NCI-H748 (cell line): ENCODE measurements around the gene CACNA1F.

Experiments used
- DNase-seq: peaks from one replicate; lab custom pipeline; 2025; ENCODE audit not compliant: unreplicated experiment; lab: John Stamatoyannopoulos, UW

CACNA1F gene

DNA sequence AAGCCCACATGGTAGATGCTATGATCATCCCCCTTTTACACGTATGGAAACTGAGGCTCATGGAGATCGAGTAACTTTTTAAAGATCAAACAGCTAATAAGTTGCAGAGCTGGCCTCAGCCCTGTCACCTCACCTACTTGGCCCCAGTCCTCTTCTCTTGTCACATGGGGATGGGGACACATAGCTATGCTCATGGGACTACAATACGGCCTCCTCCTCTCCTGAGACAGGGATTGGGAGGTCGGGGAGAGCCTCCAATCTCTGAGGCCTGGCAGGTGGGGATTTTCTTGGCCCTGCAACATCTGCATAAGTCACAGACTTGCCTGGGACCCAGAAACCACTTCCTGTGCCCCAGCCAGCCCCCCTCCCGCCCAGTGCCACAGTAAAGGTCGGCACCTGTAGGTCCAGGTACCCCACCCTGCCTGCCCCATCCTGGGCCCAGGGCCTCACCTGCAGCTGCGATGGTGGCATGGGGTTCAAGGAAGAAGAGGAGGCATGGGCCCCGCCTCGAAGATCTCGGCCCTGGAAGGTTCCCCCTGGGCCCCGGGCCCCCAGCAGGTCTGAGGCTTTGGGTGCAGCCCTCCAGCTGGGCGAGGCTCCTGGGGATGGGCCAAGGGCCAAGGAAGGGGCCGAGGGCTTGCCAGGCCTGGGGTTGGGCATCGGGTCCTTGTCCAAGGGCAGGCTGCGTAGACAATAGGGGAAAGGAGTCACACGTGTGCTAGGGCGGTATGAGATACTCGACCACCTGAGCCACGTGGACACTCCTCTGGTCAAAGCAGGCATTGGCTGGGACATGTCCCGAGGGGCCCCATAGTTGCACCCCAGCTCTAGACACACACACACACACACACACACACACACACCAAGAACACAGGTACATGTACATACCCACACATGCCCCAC, 25.0 kb upstream of the CACNA1F start:
- DNase-seq, result no peak

DNA sequence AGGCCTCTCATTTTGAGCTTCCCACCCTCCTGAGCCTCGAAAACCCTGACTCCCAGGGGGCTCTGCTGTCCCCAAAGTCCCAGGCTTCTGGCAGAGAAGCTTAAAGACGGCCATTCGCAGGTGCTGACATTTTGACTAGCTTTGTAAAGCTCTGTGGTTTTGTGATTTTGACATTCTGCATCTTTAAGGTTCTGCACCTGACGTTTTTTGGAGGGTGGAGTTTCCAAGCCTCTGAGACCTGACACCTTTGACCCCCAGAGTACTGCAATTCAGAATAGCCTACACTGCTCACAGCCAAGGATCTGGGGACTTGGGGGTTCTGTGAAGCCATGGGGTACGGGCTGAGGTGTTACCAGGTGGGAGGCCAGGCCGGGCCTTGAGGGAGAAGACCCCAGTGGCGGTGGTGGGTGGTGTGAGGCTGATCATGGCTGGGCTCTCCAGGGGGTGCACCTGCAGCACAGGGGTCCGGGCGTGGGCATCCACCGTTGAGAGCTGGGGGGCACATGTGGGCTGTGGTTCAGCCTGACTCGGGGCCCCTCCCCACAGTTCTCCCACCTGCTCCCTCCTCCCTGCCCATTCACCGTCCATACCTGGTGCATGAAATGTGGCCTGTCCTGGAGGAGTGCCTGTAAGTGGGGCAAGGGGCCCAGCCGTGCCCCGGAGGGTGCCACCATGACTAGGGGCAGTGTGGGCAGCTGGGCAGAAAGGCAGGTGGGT, 24.1 kb upstream of the CACNA1F start:
- DNase-seq, result no peak

- DNase-seq, result no peak
These were observed 23.3 kb upstream of the CACNA1F start for GRCh38 chrX:49256268-49256995.

- DNase-seq, result no peak
These were observed 21.5 kb upstream of the CACNA1F start for GRCh38 chrX:49254639-49255038.

GRCh38 chrX:49251325-49251724, 18.2 kb upstream of the CACNA1F start:
- DNase-seq, result no peak

DNA sequence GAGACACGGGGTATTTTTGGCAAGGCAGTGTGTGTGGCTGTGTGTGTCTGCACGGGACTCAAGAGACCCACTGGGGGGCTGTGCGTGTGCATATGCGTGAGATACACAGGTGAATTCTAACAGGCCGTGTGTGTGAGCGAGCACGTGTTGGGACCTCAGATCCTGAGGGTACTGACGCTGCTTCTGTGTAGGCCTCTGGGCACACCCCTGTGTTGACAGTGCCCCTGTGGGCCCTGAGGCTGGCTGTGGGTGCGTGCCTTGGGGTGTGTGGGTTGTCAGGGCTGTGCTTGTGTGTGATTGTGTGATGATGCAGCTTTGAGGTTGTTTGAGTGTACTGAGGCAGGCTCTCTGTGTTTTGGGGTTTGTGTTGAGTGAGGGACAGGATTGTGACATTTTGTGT, 17.4 kb upstream of the CACNA1F start:
- no peak for DNase-seq

DNA sequence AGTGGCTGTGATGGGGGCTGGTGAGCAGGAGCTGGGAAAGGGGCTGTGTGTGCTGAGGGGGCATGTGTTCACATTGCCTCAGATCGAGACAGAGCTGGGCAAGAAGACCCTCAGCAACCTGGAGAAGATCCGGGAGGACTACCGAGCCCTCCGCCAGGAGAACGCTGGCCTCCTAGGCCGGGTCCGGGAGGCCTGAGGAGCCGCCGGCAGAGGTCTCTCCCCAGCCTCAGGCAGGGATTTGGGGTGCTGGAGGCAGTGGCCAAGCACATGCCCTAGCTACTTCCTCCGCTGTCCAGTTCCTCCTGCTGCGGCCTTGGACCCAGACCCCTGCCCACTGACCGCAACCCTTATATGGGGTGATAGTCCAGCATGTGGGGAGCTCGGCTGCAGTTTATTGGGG, 16.9 kb upstream of the CACNA1F start:
- no peak for DNase-seq

DNA sequence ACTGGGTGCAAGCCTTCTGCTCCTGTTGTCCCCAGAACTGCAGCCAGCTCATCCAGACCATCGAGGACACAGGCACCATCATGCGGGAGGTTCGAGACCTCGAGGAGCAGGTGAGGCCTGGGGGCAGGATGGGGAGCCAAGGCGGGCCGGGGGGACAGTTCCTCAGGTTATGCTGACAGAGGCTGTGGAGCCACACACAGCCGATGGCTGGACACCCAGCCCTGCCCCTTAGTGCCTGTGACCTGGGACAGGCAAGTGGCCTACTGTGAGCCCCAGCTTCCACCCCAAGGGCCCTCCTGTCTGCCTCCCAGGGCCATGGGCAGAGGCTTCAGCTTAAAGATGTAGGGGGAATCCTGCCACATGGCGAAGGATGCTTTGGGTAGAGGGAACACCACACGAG, 16.5 kb upstream of the CACNA1F start:
- DNase-seq, result no peak

DNA sequence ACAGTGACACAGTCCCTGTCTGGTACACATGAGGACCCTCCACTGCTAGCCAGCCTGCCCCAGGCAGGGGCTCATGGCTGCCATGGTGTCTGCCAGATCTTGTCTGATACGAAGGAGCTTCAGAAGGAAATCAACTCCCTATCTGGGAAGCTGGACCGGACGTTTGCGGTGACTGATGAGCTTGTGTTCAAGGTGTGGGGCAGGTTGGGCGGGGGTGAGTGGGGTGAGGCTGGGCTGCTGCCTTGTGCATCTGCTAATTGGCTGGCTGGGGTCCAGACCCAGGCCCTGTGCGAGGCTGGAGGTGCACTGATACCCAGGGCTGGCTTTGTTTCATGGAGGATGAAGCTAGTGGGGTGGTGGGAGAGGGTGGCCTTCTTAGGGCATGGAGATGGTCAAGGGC, 15.9 kb upstream of the CACNA1F start:
- no peak for DNase-seq

GRCh38 chrX:49247916-49248811, 15.0 kb upstream of the CACNA1F start:
- DNase-seq, result no peak

DNA sequence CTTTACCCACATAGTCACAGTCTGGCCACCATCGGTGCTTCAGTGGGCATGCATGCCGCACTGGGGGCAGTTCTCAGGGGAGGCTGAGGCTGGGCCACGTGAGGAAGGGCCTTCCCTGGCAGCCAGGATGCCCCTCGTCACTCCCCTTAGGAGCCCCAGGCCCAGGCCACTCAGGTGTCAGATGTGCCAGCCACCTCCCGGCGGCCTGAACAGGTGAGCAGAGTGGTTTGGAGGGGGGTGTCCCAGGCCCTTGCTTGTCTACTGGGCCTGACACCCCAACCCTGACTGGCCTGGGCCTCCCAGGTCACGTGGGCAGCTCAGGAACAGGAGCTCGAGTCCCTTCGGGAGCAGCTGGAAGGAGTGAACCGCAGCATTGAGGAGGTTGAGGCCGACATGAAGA, 14.2 kb upstream of the CACNA1F start:
- no peak for DNase-seq

GRCh38 chrX:49246541-49246940, 13.4 kb upstream of the CACNA1F start:
- no peak for DNase-seq

- no peak for DNase-seq
These were observed 11.1 kb upstream of the CACNA1F start for GRCh38 chrX:49244207-49244606.

DNA sequence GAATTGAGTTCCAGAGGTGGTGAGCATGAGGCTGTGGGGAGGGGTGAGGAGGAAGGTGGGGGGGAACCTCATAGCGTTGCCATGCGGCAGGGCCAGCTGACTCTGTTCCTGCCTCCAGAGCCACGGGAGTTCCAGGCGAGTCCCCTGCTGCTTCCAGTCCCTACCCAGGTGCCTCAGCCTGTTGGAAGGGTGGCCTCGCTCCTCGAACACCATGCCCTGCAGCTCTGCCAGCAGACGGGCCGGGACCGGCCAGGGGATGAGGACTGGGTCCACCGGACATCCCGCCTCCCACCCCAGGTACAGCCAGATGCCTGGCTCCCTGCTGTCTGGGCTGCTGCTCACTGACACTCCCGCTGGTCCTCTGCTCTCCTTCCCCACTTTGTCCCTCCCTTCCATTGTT, 10.0 kb upstream of the CACNA1F start:
- no peak for DNase-seq

DNA sequence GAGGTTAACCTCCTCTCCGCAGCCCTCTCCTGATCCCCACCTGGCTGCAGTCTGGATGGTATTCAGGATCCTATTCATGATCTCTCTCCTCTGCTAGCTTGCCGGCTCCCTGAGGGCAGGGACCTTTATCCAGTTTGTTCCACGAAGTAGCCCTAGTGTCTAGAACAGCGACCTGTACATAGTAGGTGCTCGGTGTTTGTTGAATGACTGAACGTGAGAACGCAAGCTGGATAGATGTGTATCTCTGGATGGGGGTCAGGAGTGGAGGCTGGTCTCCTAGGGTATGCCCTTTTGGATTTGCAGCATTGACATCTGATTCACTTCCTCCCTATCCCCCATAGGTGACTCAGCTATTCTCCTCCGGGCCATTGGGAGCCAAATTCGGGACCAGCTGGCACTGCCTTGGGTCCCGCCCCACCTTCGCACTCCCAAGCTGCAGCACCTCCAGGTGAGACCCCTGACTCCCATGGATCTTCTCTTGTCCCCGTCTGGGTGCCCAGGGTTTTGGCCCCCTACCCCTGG, 9.5 kb upstream of the CACNA1F start:
- no peak for DNase-seq

DNA sequence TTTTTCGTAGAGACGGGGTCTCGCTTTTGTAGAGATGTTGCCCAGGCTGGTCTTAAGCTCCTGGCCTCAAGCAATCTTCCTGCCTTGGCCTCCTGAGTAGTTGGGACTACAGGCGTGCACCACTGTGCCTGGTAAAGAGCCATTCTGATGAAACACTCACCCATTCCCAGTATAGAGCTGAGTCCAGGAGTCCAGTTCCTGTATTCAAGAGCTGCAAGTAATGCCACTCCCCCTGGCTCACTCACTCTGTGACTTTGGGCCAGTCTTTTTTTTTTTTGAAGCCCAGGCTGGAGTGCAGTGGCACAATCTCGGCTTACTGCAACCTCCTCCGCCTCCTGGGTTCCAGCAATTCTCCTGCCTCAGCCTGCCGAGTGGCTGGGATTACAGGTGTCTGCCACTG, 5.6 kb upstream of the CACNA1F start:
- DNase-seq, result no peak

DNA sequence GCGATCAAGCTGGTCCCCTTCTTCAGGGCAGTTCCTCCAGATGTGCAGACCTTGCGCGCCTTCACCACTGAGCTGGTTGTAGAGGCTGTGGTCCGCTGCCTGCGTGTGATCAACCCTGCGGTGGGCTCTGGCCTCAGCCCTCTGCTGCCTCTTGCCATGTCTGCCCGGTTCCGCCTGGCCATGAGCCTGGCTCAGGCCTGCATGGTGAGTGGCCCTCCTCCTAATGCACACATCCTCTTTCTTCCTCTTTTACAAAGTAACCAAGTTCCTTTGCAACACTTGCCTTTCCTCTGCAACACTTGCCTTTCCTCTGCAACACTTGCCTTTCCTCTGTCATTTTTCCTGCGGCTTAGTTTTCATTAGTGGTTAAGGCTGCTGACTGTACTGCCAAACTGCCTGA, 3.9 kb upstream of the CACNA1F start:
- no peak for DNase-seq

DNA sequence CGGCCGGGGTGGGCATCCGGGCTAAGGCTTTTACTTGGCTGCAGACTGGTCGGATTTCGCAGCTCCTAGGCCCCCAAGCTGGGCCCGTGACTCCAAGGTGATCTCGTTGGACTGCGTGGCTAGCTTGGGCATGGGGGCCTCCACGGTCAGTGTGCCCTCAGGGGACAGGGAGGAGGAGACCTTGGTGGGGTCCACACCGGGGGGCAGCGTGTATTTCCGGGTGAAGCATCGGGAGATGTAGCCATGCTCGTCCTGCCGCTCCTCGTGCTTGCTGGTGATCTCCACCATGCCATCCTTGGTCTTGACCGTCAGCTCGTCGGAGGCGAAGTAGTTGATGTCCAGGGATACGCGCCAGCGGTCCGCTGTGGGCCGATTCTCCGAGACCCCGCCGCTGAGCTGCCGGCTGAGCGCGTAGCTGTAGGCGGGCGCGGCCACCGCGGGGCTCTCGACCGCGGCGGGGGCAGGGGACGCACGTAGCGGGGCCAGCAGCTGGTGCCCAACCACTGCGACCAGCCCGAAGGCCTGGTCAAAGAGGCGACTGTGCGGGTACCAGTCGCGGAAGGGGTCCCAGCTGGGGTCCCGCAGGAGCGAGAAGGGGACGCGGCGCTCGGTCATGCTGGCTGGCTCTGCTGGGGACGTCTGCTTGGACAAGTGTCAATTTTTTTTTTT, 881 bp upstream of the CACNA1F start:
- DNase-seq, result no peak

DNA sequence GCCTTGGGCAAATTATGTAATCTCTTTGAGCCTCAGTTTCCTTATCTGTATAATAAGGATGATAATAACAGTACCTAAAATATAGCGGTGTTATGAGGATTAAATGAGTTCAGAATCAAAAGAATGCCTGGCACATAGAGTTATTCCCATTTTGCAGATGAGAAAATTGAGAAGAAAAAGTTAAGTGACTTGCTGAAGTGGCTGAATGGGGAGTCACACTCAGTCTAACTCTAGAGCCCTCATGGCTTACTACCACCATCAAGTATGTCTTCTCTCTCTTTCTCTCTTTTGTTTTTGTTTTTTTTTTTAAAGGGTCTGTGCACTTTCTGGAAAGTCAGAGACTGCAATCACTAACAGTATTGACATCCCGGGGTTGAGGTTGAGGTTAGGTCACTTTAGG, 615 bp downstream of the CACNA1F start:
- no peak for DNase-seq
